Measurements from ENCODE around the gene FRMD5.

The FRMD5 gene

DNA sequence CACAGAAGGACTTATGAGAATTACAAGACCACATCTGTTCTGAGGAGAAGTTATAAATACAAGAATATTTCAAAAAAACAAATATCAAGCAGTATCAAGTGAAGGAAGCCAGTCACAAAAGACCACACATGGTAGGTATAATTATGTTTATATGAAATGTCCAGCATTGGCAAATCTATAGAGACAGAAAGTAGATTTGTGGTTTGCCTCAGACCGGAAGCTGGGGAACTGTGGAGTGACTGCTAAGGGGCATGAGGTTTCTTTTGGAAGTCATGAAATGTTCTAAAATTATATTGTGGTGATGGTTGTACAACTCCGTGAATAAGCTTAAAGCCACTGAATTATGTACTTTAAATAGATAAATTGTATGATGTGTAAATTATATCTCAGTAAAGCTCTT lies 136.9 kb downstream of the FRMD5 start:
- TF ChIP-seq, protein P1, sequence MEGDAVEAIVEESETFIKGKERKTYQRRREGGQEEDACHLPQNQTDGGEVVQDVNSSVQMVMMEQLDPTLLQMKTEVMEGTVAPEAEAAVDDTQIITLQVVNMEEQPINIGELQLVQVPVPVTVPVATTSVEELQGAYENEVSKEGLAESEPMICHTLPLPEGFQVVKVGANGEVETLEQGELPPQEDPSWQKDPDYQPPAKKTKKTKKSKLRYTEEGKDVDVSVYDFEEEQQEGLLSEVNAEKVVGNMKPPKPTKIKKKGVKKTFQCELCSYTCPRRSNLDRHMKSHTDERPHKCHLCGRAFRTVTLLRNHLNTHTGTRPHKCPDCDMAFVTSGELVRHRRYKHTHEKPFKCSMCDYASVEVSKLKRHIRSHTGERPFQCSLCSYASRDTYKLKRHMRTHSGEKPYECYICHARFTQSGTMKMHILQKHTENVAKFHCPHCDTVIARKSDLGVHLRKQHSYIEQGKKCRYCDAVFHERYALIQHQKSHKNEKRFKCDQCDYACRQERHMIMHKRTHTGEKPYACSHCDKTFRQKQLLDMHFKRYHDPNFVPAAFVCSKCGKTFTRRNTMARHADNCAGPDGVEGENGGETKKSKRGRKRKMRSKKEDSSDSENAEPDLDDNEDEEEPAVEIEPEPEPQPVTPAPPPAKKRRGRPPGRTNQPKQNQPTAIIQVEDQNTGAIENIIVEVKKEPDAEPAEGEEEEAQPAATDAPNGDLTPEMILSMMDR (conservative IDR thresholded peaks at IDR 0.05; ENCODE audit: low read depth, low read length): no peak

DNA sequence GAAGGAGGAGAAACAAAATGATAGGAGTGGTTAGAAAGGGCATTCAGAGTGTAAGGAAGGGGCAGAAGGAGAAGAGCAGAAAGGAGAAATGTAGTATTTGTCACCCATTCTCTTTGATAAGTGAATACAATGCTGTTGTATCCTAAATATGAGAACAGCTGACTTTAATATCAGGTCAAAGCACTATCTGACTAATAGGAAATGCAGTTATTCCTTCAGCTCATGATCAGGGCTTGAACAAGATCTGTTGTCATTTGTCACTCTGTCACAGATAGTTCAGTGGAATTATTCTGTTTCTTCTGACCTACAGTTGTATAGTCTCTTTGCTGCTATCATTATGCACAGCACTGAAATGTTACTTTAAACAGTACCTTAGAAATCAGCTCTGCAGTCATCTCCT lies 149.4 kb downstream of the FRMD5 start:
- TF ChIP-seq, protein P1 (conservative IDR thresholded peaks at IDR 0.05; ENCODE audit: low read depth, low read length): no peak
- no peak for DNase-seq (ENCODE audit: low read depth)
- H3K4me3 ChIP-seq (ENCODE audit: low read length): no peak overlapping the region

More for the DNA sequence above, 136.9 kb downstream of the FRMD5 start:
- DNase-seq (ENCODE audit: low read depth): no peak
- no peak overlapping the region for H3K4me3 ChIP-seq (ENCODE audit: low read length)

DNA sequence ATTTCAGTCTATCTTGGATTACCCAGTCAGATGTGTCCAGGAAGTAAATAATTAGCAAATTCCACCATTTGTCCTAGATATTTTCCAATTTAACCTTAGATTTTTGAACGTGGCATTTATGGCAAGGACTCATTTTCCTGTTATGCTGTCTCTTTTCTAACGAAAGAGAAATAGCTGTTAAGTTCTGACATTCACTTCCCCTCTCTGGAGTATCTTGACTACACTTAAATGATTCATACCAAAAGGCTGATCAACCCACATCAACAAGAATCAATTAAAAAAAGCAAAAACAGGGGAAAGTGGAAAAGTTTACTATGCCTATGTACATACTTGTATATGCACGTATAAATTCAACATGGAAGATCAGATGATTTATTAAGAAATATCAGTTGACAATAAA lies 149.9 kb downstream of the FRMD5 start:
- TF ChIP-seq, protein P1 (conservative IDR thresholded peaks at IDR 0.05; ENCODE audit: low read depth, low read length): no peak
- no peak for DNase-seq (ENCODE audit: low read depth)
- H3K4me3 ChIP-seq (ENCODE audit: low read length): no peak overlapping the region

DNA sequence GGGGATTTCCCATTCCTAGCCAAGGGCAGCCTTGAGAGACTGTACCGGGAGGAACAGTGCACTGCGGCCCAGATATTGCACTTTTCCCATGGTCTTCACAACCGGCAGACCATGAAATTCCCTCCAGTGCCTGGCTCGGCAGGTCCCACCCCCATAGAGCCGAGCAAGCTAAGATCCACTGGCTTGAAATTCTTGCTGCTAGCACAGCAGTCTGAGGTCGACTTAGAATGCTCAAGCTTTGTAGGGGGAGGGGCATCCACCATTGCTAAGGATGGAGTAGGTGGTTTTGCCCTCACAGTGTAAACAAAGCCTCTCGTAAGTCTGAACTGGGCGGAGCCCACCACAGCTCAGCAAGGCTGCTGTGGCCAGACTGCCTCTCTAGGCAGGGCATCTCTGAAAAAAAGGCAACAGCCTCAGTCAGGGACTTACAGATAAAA lies 156.3 kb downstream of the FRMD5 start:
- H3K4me3 ChIP-seq (ENCODE audit: low read length): peak overlapping the region; percentile 41
- peak; percentile 98 for DNase-seq (ENCODE audit: low read depth)
- TF ChIP-seq, protein P1 (conservative IDR thresholded peaks at IDR 0.05; ENCODE audit: low read depth, low read length): no peak

DNA sequence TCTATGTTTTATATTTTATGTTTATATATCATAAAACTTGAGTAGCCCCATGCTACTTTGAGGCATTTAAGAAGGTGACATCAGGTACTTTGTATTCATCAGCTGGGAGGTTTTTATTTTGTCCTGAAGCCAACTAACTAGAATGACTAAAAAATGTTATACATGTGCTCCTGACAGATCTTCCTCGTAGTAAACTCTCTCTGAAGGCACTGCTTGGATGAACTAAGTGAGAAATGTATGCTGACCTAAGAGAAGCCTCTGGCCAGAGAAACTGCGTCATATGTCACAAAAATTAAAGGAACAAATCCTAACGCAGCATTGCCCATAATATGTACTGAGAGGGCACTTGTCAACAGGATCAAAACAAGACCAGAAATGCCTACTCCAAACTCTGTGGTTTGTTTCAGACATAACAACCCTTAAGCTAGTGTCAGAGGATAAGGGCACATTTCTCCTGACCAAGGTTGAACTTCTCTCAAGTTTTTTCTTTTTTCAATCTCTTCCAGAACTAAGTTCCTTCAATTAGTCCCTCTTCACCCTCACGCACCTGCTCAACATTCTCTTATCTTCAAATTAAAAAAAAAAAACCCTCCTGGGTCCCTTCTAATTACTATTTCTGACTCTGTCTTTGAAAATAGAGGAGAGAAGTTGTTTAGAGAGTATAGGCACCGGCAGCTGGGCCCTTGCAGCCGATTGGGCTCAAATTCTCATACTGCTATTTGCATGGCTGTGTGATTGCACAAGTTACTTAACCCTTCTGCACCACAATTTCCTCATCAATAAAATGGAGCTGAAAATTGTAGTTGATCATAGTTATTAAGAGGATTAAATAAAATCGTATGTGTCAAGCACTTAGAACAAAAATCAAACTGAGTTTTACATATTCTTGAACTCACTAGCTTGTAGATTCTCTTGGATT lies 159.0 kb downstream of the FRMD5 start:
- H3K4me3 ChIP-seq (ENCODE audit: low read length): no peak overlapping the region
- peak; percentile 60 for DNase-seq (ENCODE audit: low read depth)
- TF ChIP-seq, protein P1 (conservative IDR thresholded peaks at IDR 0.05; ENCODE audit: low read depth, low read length): no peak

DNA sequence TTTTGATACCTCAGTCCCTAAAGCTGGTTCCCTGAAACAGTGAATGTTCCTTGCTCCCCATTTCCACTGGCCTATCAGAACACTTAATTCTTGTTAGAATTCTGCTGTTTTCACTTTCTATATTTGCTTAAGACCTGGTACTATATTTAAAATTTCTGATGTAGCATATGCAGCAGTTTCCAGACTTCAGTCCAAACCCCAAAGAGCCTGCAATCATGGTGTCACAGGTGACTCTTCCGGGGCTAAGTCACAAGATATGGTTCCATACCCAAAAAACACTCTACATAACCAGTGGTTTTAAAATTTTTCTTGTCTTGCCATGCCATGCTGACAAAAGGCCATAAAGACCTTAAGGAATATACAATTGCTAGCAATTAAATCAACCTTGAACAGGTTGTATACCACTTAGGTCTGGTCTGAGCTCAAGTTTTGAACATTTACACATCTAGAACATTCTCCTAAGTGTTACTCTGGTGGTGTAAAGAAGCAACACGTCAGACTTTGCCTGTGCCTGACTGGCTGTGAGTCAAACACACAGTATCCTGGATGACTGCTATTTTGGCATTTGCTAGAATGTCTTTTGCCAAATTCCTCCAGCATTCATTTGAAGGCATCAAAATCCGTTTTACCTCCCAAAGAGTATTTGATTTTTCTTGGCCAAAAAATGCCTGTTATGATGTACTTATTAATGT lies 160.0 kb downstream of the FRMD5 start:
- TF ChIP-seq, protein P1 (conservative IDR thresholded peaks at IDR 0.05; ENCODE audit: low read depth, low read length): no peak
- peak; percentile 63 for DNase-seq (ENCODE audit: low read depth)
- no peak overlapping the region for H3K4me3 ChIP-seq (ENCODE audit: low read length)

Data from retinal pigment epithelial cell (primary cell).